A673 (cell line): Measurements from ENCODE around the gene NEAT1.

Source experiments
- EZH2 ChIP-seq: fragments of 200-600 bp; sonication (generic); IDR thresholded peaks from 2 replicates; pipeline ENCODE4 v1.6.1; 2017; ENCODE audit warnings: borderline replicate concordance, low read depth, mild to moderate bottlenecking, mixed read lengths, antibody characterized with exemption, low read length; ENCODE audit not compliant: poor library complexity, severe bottlenecking
- TF ChIP-seq, protein P1 (sequence below): fragments of 300-800, 200-600 bp; sonication (generic); conservative IDR thresholded peaks from 2 replicates; pipeline ENCODE4 v1.5.1; 2017; ENCODE audit warnings: low read depth, mild to moderate bottlenecking, antibody characterized with exemption, low read length, moderate library complexity, mixed read lengths

- no peak for TF ChIP-seq EZH2
- TF ChIP-seq, protein P1, sequence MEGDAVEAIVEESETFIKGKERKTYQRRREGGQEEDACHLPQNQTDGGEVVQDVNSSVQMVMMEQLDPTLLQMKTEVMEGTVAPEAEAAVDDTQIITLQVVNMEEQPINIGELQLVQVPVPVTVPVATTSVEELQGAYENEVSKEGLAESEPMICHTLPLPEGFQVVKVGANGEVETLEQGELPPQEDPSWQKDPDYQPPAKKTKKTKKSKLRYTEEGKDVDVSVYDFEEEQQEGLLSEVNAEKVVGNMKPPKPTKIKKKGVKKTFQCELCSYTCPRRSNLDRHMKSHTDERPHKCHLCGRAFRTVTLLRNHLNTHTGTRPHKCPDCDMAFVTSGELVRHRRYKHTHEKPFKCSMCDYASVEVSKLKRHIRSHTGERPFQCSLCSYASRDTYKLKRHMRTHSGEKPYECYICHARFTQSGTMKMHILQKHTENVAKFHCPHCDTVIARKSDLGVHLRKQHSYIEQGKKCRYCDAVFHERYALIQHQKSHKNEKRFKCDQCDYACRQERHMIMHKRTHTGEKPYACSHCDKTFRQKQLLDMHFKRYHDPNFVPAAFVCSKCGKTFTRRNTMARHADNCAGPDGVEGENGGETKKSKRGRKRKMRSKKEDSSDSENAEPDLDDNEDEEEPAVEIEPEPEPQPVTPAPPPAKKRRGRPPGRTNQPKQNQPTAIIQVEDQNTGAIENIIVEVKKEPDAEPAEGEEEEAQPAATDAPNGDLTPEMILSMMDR = no peak
Measured at GRCh38 chr11:65388731-65389130, 33.9 kb upstream of the NEAT1 start.
